Heart right ventricle (tissue), 16 donors: Measurements from ENCODE around the gene PCK1. TPM values are rescaled to one million over a fixed set of nuclear protein-coding genes. Genes with fewer than 3 reads are reported as not detected.

Source experiments
- ATAC-seq, 8 donors: fragments of 200-7000 bp; cut with Tn5 transposase; one replicate each; pipeline ENCODE4 v1.9.1; 2020; ENCODE audit warnings: mild to moderate bottlenecking in 8 of 8, moderate library complexity in 8 of 8, moderate number of reproducible peaks in 1 of 8
- DNase-seq, 2 donors: peaks; one replicate each; pipeline ENCODE4 v3.0.0-alpha.2; 2020
- H3K27ac ChIP-seq, 10 donors: fragments of 200-600 bp; sonication (generic) in 2 of 10; one replicate each; pipeline versions ENCODE4 v1.5.0 to v1.8.0; 2020 to 2022; ENCODE audit warnings: mild to moderate bottlenecking in 3 of 10
- H3K27me3 ChIP-seq, 7 donors: fragments of 200-600 bp; one replicate each; pipeline ENCODE4 v1.8.0; 2021 to 2022; ENCODE audit warnings: mild to moderate bottlenecking in 2 of 7
- H3K36me3 ChIP-seq, 9 donors: fragments of 200-600 bp; sonication (generic) in 1 of 9; one replicate each; pipeline versions ENCODE4 v1.5.0 to v1.8.0; 2020 to 2022; ENCODE audit warnings: mild to moderate bottlenecking in 2 of 9
- H3K4me1 ChIP-seq, 9 donors: fragments of 200-600 bp; sonication (generic) in 1 of 9; one replicate each; pipeline versions ENCODE4 v1.5.0 to v1.8.0; 2020 to 2022; ENCODE audit warnings: mild to moderate bottlenecking in 4 of 9
- H3K4me3 ChIP-seq, 10 donors: fragments of 200-600 bp; sonication (generic) in 2 of 10; one replicate each; pipeline versions ENCODE4 v1.5.0 to v1.8.0; 2020 to 2022; ENCODE audit warnings: mild to moderate bottlenecking in 7 of 10, moderate library complexity in 2 of 10
- H3K9me3 ChIP-seq, 11 donors: fragments of 200-600 bp in 10 of 11; sonication (generic) in 2 of 11; one replicate each; pipeline versions ENCODE4 v1.5.0 to v1.8.0; 2013 to 2022; ENCODE audit warnings: mild to moderate bottlenecking in 2 of 11, control low read depth in 1 of 11, moderate library complexity in 1 of 11
- CTCF ChIP-seq, 9 donors: fragments of 200-600 bp; sonication (generic) in 2 of 9; IDR thresholded peaks; one replicate each; pipeline versions ENCODE4 v1.5.0 to v1.8.0; 2021 to 2022; ENCODE audit warnings: antibody characterized with exemption in 9 of 9, mild to moderate bottlenecking in 5 of 9, moderate library complexity in 1 of 9
- WGBS, 2 donors: extraction: QIAGEN DNeasy Blood & Tissue Kit; methylation state at CpG; one replicate each; pipeline ENCODE4 v1.1.7; 2013; ENCODE audit warnings: inconsistent platforms in 1 of 2; 5-methylcytosine and 5-hydroxymethylcytosine counted together
- intact Hi-C, 10 donors: fragments of 100-400 bp; cut with DNase I; formaldehyde crosslinking; loops; one replicate each; pipeline versions ENCODE4 v1.11.1 to v1.14.2; 2022
- polyA plus RNA-seq, 2 donors: library from polyadenylated mRNA; stranded (reverse); fragments of 200-250 nt; gene quantifications; one replicate each; pipeline ENCODE4 v1.2.3, GENCODE V29; 2013
- total RNA-seq, 10 donors: library from RNA; stranded (reverse); fragmentation: NEBNext Ultra II Directional in 3 of 10; extraction: Animal tissue kit (Norgen Biotek cat#: 25700) in 3 of 10; gene quantifications; one replicate each; pipeline versions ENCODE4 v1.2.1 to v1.2.4, GENCODE V29; 2021 to 2023
- donor health status: Arrhythmogenic right ventricular cardiomyopathy.
- donor health status: ischemic (EF 13 %, LVEDD 7.1; RV severe dilation, severe dysfunction).
- donor health status: healthy with polysubstance abuse.
- donor health status: DM: no; HTN: yes; CAD: no.
- donor health status: DM: no; HTN: no; CAD: no.
- donor health status: ischemic (EF 25% LVEDD 6.9; RV normal size, moderate dysfunction).
- donor health status: ischemic (EF 25% LVEDD 5.7; RV mildly dilated, moderate dysfunction).
- donor health status: healthy.
- donor health status: DM: yes; HTN: yes; CAD: no.
- donor health status: Ischemic cardiomyopathy.
- donor health status: ischemic (EF 35%, LVEDD 5.7; RV mildly dilated, moderate dysfunction).
- donor health status: nonischemic (EF 11% LVEDD 7.7; RV severe dilation, severe dysfunction).
- donor health status: DM: yes; HTN: yes; CAD: no.
- donor health status: PGD.
- donor health status: ischemic (EF 29% LVEDD 5.4; RV normal size, mild dysfunction).
- donor health status: nonischemic (EF 23%, LVEDD 6.1; RV moderate dilation, normal function).

PCK1 gene
- total and polyA plus RNA-seq, 12 donors = 0.15 to 8.5 (median 0.72) TPM; not detected in 2

- TF ChIP-seq CTCF (IDR thresholded peaks at IDR 0.05) = no peak
- no peaks in the 10 kb centered on the region for H3K9me3 ChIP-seq
- DNase-seq (no peak), ATAC-seq (no peak)
- H3K4me1 ChIP-seq = peaks cover 0 to 4% (median 0%) of the 10 kb centered on the region in 9 donors
- no peak overlapping the region for H3K4me3 ChIP-seq
- H3K27ac ChIP-seq = no peak overlapping the region
- intact Hi-C loops = loop anchor here in 1 of 10 donors (5.0 kb wide), 1 partner anchor 40 kb away; no protein-coding TSS in a partner anchor
- H3K36me3 ChIP-seq = no peaks in the 10 kb centered on the region
- WGBS, 2 donors = 72% methylated on average over 6 of the region's 6 CpGs
- peaks cover 0 to 86% (median 66%) of the 10 kb centered on the region in 7 donors for H3K27me3 ChIP-seq
Observed at GRCh38 chr20:57576617-57577550, 16.0 kb downstream of the PCK1 start.

- peaks cover 0 to 87% (median 76%) of the 10 kb centered on the region in 7 donors for H3K27me3 ChIP-seq
- 77 to 78% methylated on average over 10 of the region's 10 CpGs for WGBS, 2 donors
- no peak for ATAC-seq
Observed at GRCh38 chr20:57577679-57578475, 17.0 kb downstream of the PCK1 start.

GRCh38 chr20:57578476-57579165 lies 17.7 kb downstream of the PCK1 start:
- H3K4me3 ChIP-seq = no peak overlapping the region
- WGBS, 2 donors = 74 to 77% methylated on average over 10 of the region's 10 CpGs
- ATAC-seq = no peak

More at GRCh38 chr20:57577679-57578475, 17.0 kb downstream of the PCK1 start:
- Histone ChIP-seq H3K4me3 (no peak overlapping the region), H3K4me1 (peaks cover 0 to 10% (median 0%) of the 10 kb centered on the region in 9 donors), H3K9me3 (no peaks in the 10 kb centered on the region), H3K27ac (no peak overlapping the region), H3K36me3 (no peaks in the 10 kb centered on the region)
- TF ChIP-seq CTCF (IDR thresholded peaks at IDR 0.05) = no peak
- intact Hi-C loops = loop anchor here in 1 of 10 donors (5.0 kb wide), 1 partner anchor 41 kb away; no protein-coding TSS in a partner anchor
- DNase-seq = no peak

More at GRCh38 chr20:57578476-57579165, 17.7 kb downstream of the PCK1 start:
- Histone ChIP-seq H3K4me1 (peaks cover 0 to 12% (median 0%) of the 10 kb centered on the region in 9 donors), H3K9me3 (no peaks in the 10 kb centered on the region), H3K27ac (no peak overlapping the region), H3K36me3 (no peaks in the 10 kb centered on the region), H3K27me3 (peaks cover 0 to 87% (median 81%) of the 10 kb centered on the region in 7 donors)
- DNase-seq = no peak
- intact Hi-C loops = loop anchor here in 1 of 10 donors (5.0 kb wide), 1 partner anchor 41 kb away; no protein-coding TSS in a partner anchor
- TF ChIP-seq CTCF (IDR thresholded peaks at IDR 0.05) = no peak
